WI38 (cell line): Measurements from ENCODE around the gene SEPTIN12.
A peak's percentile ranks its signal among the peaks of the same experiment; 100 is the strongest.
"Not testable (repeated sequence)": the region's sequence is repeated elsewhere in the genome, so short reads cannot be mapped to it uniquely, and the experiment has no call there.

Experiments
- H3K4me3 ChIP-seq: 2 replicates; pipeline ENCODE4 v1.5.1; 2011; ENCODE audit warnings: low read depth, mild to moderate bottlenecking, control low read depth, low read length
- CTCF ChIP-seq: IDR thresholded peaks from 2 replicates; pipeline ENCODE4 v1.5.1; 2012; ENCODE audit warnings: low read depth, mild to moderate bottlenecking, control low read depth, low read length

The SEPTIN12 gene

GRCh38 chr16:4744555-4745273 lies 43.4 kb downstream of the SEPTIN12 start:
- TF ChIP-seq CTCF, result no peak
- no peak overlapping the region for H3K4me3 ChIP-seq

GRCh38 chr16:4743226-4743878 lies 44.8 kb downstream of the SEPTIN12 start:
- no peak for TF ChIP-seq CTCF
- no peak overlapping the region for H3K4me3 ChIP-seq

GRCh38 chr16:4738370-4738769 lies 49.8 kb downstream of the SEPTIN12 start:
- H3K4me3 ChIP-seq, result not testable (repeated sequence)

GRCh38 chr16:4737545-4737944 lies 50.6 kb downstream of the SEPTIN12 start:
- TF ChIP-seq CTCF, result no peak
- H3K4me3 ChIP-seq, result no peak overlapping the region

GRCh38 chr16:4736546-4736945 lies 51.6 kb downstream of the SEPTIN12 start:
- H3K4me3 ChIP-seq, result no peak overlapping the region
- TF ChIP-seq CTCF, result no peak

- TF ChIP-seq CTCF, result no peak
- peak overlapping the region; percentile 97 for H3K4me3 ChIP-seq
Measured at GRCh38 chr16:4734730-4735535, 53.2 kb downstream of the SEPTIN12 start.

GRCh38 chr16:4734063-4734729 lies 53.9 kb downstream of the SEPTIN12 start, which contains the start of the genes ANKS3 and DNAAF8:
TSS of gene ANKS3 (minus strand) at chr16:4734271. CDS start at chr16:4730149, 4,122 bp downstream.
TSS of gene DNAAF8 (plus strand) at chr16:4734537. CDS start at chr16:4736515, 1,978 bp downstream.
- H3K4me3 ChIP-seq, result peak within 1 kb of the TSS; percentile 97
- no peak for TF ChIP-seq CTCF
